ENCODE data around the gene RHOB.
"Not testable (repeated sequence)": the region's sequence is repeated elsewhere in the genome, so short reads cannot be mapped to it uniquely, and the experiment has no call there.

RHOB gene

DNA sequence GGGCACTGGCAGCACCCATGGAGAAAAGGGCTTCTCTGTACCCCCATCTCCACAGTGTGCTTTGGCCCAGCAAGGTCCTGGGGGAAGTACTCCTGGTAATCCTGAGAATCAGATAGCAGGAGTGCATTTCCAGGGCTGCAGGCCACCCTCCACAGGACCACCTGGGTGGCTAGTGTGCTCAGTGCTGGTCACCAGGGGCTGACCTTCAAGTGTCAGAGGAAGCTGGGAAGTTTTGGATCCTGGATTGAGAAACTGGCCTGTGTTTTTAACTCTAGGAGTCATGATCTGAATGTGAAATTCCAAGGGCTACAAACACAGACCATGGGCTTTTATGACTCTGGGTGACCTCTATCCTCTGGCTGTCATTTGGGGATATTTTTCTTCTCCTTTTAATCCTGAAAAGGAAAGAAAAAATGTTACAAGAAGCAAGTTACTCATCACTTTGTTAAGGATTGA is 9.3 kb downstream of the RHOB start:
- Histone ChIP-seq H3K4me3 (ENCODE audit: low read depth, low read length) (no peak overlapping the region), H3K27ac (ENCODE audit: low read depth, low read length) (no peak overlapping the region), H3K36me3 (ENCODE audit: control insufficient read depth, insufficient read depth, low read length) (no peaks in the 10 kb centered on the region), H3K27me3 (ENCODE audit: control insufficient read depth, insufficient read depth, low read length) (peaks cover 11% of the 10 kb centered on the region; the same call in 1 of the 2 replicates), H3K9ac (ENCODE audit: low read length) (no peak overlapping the region), H3K9me3 (ENCODE audit: control insufficient read depth, insufficient read depth, low read depth, low read length) (no peaks in the 10 kb centered on the region), H3K4me1 (ENCODE audit: control insufficient read depth, insufficient read depth, low read length) (peaks cover 2% of the 10 kb centered on the region)

- no peak overlapping the region for H3K27ac ChIP-seq (ENCODE audit: low read depth, low read length)
- H3K36me3 ChIP-seq (ENCODE audit: control insufficient read depth, insufficient read depth, low read length) = no peaks in the 10 kb centered on the region
- H3K9me3 ChIP-seq (ENCODE audit: control insufficient read depth, insufficient read depth, low read depth, low read length) = no peaks in the 10 kb centered on the region
- no peak overlapping the region for H3K9ac ChIP-seq (ENCODE audit: low read length)
- H3K4me1 ChIP-seq (ENCODE audit: control insufficient read depth, insufficient read depth, low read length) = no peaks in the 10 kb centered on the region
- H3K27me3 ChIP-seq (ENCODE audit: control insufficient read depth, insufficient read depth, low read length) = 0 out of 2 replicates have a peak, but pooled peaks cover 6% of the 10 kb centered on the region
- no peak overlapping the region for H3K4me3 ChIP-seq (ENCODE audit: low read depth, low read length)
Observed at GRCh38 chr2:20456636-20457426, 10.0 kb downstream of the RHOB start.

DNA sequence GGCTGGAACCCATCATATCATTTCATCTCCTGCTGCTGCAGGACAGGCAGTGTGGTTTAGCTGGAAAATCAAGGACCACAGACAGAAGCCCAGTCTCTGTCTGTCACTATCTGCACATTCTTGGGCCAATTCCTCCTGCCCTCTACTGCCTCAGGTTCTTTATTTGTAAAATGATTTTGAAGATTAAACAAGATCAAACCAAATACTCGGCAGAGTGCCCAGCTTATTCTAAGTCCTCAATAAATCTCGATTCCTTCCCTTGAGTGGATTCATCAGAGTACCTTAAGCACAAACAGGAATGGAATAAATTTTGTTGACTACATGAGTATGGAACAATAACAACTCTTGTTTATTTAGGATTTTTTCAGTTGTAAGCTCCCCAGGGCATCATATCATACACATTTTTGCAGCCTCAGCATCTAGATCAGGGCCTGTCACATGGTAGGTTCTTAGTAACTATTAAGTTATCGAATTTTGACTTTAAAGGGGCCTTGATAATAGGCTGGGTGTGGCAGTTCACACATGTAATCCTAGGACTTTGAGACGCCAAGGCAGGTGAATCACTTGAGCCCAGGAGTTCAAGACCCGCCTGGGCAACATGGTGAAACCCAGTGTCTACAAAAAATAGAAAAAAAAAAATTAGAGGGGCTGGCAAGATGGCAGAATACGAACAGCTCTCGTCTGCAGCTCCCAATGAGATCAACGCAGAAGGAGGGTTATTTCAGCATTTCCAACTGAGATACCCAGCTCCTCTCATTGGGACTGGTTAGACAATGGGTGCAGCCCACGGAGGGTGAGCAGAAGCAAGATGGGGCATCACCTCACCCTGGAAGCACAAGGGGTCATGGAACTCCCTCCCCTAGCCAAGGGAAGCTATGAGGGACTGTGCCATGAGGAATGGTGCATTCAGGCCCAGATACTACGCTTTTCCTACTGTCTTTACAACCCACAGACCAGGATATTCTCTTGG is 11.1 kb downstream of the RHOB start:
- Histone ChIP-seq H3K4me1 (ENCODE audit: control insufficient read depth, insufficient read depth, low read length) (no peaks in the 10 kb centered on the region), H3K27me3 (ENCODE audit: control insufficient read depth, insufficient read depth, low read length) (0 out of 2 replicates have a peak, but pooled peaks cover 6% of the 10 kb centered on the region), H3K27ac (ENCODE audit: low read depth, low read length) (no peak overlapping the region), H3K9me3 (ENCODE audit: control insufficient read depth, insufficient read depth, low read depth, low read length) (no peaks in the 10 kb centered on the region), H3K9ac (ENCODE audit: low read length) (no peak overlapping the region), H3K36me3 (ENCODE audit: control insufficient read depth, insufficient read depth, low read length) (no peaks in the 10 kb centered on the region), H3K4me3 (ENCODE audit: low read depth, low read length) (no peak overlapping the region)

DNA sequence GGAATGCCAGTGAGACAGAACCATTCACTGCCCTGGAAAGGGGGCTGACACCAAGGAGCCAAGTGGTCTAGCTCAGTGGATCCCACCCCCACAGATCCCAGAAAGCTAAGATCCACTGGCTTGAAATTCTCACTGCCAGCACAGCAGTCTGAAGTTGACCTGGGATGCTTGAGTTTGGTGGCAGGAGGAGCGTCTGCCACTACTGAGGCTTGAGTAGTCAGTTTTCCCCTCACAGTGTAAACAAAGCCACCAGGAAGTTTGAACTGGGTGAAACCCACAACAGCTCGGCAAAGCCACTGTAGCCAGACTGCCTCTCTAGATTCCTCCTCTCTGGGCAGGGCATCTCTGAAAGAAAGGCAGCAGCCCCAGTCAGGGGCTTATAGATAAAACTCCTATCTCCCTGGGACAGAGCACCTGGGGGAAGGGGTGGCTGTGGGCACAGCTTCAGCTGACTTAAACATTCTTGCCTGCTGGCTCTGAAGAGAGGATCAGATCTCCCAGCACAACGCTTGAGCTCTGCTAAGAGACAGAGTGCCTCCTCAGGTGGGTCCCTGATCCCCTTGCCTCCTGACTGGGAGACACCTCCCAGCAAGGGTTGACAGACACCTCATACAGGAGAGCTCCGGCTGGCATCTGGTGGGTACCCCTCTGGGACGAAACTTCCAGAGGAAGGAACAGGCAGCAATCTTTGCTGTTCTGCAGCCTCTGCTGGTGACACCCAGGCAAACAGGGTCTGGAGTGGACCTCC is 12.0 kb downstream of the RHOB start:
- H3K9me3 ChIP-seq (ENCODE audit: control insufficient read depth, insufficient read depth, low read depth, low read length); H3K36me3 ChIP-seq (ENCODE audit: control insufficient read depth, insufficient read depth, low read length); H3K4me1 ChIP-seq (ENCODE audit: control insufficient read depth, insufficient read depth, low read length); H3K4me3 ChIP-seq (ENCODE audit: low read depth, low read length); H3K27ac ChIP-seq (ENCODE audit: low read depth, low read length); H3K27me3 ChIP-seq (ENCODE audit: control insufficient read depth, insufficient read depth, low read length); H3K9ac ChIP-seq (ENCODE audit: low read length): not testable (repeated sequence)

GRCh38 chr2:20465716-20466394 is 19.0 kb downstream of the RHOB start:
- H3K9me3 ChIP-seq (ENCODE audit: control insufficient read depth, insufficient read depth, low read depth, low read length) = no peaks in the 10 kb centered on the region
- H3K4me3 ChIP-seq (ENCODE audit: low read depth, low read length) = no peak overlapping the region
- H3K4me1 ChIP-seq (ENCODE audit: control insufficient read depth, insufficient read depth, low read length) = peaks cover 20% of the 10 kb centered on the region
- no peaks in the 10 kb centered on the region for H3K36me3 ChIP-seq (ENCODE audit: control insufficient read depth, insufficient read depth, low read length)
- H3K27me3 ChIP-seq (ENCODE audit: control insufficient read depth, insufficient read depth, low read length) = no peaks in the 10 kb centered on the region
- H3K27ac ChIP-seq (ENCODE audit: low read depth, low read length) = no peak overlapping the region
- H3K9ac ChIP-seq (ENCODE audit: low read length) = no peak overlapping the region

DNA sequence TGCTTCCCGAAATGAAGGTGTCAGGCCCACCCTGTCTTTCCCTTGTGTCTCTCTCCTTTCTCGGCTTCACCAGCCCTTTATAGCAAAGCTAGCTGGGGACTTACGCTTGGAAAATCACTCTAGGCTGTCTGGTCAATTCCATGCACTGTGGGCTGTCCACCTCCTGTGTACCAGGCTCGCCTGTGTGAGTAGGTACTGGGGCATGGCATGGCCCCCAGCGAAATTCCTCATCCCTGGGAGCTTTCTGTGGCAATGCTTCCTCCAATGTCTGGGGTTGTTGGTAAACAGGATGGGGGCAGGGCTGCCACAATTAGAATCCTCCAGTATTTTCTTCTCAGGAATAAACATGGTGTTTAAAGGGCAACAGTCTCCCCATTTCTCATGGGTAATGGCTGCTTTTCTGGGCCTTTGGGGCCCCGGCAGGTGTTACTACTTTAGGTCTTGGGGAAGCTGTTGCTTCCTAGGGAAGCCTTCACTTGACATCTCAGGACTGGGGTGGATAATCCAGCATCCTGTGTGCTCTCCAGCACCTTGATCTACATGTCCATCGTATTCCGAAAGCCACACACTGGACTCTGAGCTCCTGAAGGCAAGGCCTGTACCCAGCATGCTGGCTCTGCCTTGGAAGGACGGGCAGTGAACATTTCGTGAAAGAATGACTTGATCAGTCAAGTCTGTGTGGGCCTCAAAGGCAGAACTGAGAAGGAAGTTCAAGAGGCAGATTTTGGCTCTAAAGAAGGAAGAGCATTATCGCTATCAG is 21.1 kb downstream of the RHOB start:
- no peak overlapping the region for H3K4me3 ChIP-seq (ENCODE audit: low read depth, low read length)
- H3K36me3 ChIP-seq (ENCODE audit: control insufficient read depth, insufficient read depth, low read length) = no peaks in the 10 kb centered on the region
- no peaks in the 10 kb centered on the region for H3K27me3 ChIP-seq (ENCODE audit: control insufficient read depth, insufficient read depth, low read length)

DNA sequence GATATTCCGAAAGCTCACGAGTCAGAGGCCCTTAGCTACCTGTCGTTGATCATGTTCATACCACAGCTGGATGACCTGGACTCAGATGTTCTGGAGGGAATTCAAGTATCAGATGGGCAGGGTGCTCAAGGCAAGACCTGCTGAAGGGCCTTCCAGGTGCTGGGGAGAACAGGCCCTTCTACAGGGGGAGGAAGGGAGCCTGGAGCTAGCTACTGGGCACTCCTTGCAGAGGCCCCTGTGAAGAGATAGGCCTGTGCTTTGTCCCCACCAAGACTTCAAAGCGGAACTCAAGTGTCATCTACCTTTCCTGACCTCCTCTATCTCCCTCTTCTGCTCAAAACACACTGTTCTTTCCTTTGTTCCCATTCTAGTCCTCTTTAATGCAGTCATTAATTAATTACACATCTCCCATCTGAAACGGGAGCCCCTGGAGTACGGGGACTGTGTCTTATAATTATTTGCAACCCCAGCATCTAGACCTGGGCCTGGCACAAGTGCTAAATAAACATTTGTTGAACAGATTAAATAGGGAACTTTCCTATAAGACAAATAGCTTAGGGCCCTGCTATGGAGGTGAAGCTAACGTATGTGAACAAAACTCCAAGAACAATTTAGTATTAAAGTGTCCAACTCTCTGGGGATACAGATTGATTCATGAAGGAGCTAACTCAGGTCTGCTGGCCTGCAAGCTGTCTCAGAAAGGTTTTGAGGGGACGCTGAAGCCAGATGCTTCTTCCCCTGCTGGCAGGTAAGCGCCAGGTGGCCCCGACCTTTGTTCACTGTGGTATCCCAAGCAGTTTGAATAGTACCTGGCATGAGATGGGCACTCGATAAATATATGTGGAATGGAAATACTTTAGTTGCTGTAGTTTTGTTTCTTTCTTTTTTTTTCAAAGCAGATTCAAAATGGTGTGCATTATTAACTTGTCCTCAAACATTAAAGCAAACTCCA is 22.0 kb downstream of the RHOB start:
- H3K27me3 ChIP-seq (ENCODE audit: control insufficient read depth, insufficient read depth, low read length) = no peaks in the 10 kb centered on the region
- no peaks in the 10 kb centered on the region for H3K9me3 ChIP-seq (ENCODE audit: control insufficient read depth, insufficient read depth, low read depth, low read length)
- H3K36me3 ChIP-seq (ENCODE audit: control insufficient read depth, insufficient read depth, low read length) = no peaks in the 10 kb centered on the region
- peaks cover 20% of the 10 kb centered on the region for H3K4me1 ChIP-seq (ENCODE audit: control insufficient read depth, insufficient read depth, low read length)
- H3K27ac ChIP-seq (ENCODE audit: low read depth, low read length) = no peak overlapping the region
- no peak overlapping the region for H3K4me3 ChIP-seq (ENCODE audit: low read depth, low read length)
- no peak overlapping the region for H3K9ac ChIP-seq (ENCODE audit: low read length)

More for the DNA sequence above, 21.1 kb downstream of the RHOB start:
- Histone ChIP-seq H3K4me1 (ENCODE audit: control insufficient read depth, insufficient read depth, low read length) (peaks cover 20% of the 10 kb centered on the region), H3K27ac (ENCODE audit: low read depth, low read length) (no peak overlapping the region), H3K9ac (ENCODE audit: low read length) (no peak overlapping the region), H3K9me3 (ENCODE audit: control insufficient read depth, insufficient read depth, low read depth, low read length) (no peaks in the 10 kb centered on the region)

DNA sequence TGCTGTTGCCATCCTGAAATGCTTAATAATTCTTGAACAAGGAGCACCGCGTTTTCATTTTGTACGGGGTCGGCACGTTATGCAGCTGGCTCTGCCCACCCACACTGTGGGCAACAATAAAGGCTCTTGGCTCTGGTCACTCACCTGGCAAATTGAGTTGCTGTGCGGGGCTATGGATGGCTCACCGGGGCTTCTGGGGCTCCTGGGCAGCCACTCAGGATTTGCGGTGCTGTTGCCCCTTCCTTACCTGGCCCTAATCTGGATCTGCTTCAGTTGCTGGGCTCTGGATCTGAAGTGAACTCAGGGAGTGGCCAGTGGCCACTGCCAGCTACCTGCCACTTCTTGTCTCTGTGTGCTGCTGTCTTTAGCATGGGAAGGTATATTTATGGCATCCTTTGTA is 22.7 kb downstream of the RHOB start:
- Histone ChIP-seq H3K9me3 (ENCODE audit: control insufficient read depth, insufficient read depth, low read depth, low read length) (no peaks in the 10 kb centered on the region), H3K36me3 (ENCODE audit: control insufficient read depth, insufficient read depth, low read length) (no peaks in the 10 kb centered on the region), H3K27ac (ENCODE audit: low read depth, low read length) (no peak overlapping the region), H3K27me3 (ENCODE audit: control insufficient read depth, insufficient read depth, low read length) (no peaks in the 10 kb centered on the region), H3K4me1 (ENCODE audit: control insufficient read depth, insufficient read depth, low read length) (peaks cover 23% of the 10 kb centered on the region), H3K9ac (ENCODE audit: low read length) (no peak overlapping the region), H3K4me3 (ENCODE audit: low read depth, low read length) (no peak overlapping the region)

DNA sequence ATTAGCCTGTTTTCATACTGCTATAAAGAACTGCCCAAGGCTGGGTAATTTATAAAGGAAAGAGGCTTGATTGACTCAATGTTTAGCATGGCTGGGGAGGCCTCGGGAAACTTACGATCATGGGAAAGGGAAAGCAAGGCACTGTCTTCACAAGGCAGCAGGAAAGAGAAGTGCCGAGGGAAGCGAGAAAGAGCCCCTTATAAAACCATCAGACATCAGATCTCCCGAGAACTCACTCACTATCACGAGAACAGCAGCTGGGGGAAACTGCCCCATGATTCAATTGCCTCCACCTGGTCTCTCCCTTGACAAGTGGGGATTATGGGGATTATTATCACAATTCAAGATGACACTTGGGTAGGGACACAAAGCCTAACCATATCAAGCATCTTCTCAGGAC is 23.3 kb downstream of the RHOB start:
- Histone ChIP-seq H3K4me3 (ENCODE audit: low read depth, low read length) (no peak overlapping the region), H3K9ac (ENCODE audit: low read length) (no peak overlapping the region), H3K9me3 (ENCODE audit: control insufficient read depth, insufficient read depth, low read depth, low read length) (no peaks in the 10 kb centered on the region), H3K27me3 (ENCODE audit: control insufficient read depth, insufficient read depth, low read length) (no peaks in the 10 kb centered on the region), H3K27ac (ENCODE audit: low read depth, low read length) (no peak overlapping the region), H3K36me3 (ENCODE audit: control insufficient read depth, insufficient read depth, low read length) (no peaks in the 10 kb centered on the region), H3K4me1 (ENCODE audit: control insufficient read depth, insufficient read depth, low read length) (peaks cover 24% of the 10 kb centered on the region)

Data from HUES6 (cell line).